Stimulated activated CD8-positive, alpha-beta memory T cell treated with anti-CD3 and anti-CD28 coated beads, Interleukin-12 subunit alpha, Interleukin-12 subunit beta, amount 100 ng/mL, for 4 hours (primary cell): ENCODE data around the gene CNMD.
"Not testable (repeated sequence)": the region's sequence is repeated elsewhere in the genome, so short reads cannot be mapped to it uniquely, and the experiment has no call there.

Source experiments
- DNase-seq: peaks from one replicate; pipeline ENCODE4 v3.0.0-alpha.2; 2020; ENCODE audit warnings: low read depth

The CNMD gene

DNA sequence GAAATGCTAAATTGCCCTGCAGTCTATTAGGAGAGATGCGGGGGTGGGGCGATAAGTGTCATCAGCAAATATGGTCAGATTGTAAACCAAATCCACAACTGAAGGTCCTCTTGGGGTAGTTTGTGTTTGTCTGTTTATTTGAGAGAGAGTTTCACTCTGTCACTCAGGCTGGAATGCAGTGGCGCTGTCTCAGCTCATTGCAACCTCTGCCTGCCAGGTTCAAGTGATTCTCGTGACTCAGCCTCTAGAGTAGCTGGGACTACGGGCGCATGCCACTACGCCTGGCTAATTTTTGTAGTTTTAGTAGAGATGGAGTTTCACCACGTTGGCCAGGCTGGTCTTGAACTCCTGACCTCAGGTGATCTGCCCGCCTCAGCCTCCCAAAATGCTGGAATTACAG lies 53.8 kb downstream of the CNMD start:
- DNase-seq = not testable (repeated sequence)

GRCh38 chr13:52677823-52678222 lies 61.8 kb downstream of the CNMD start:
- DNase-seq = no peak

GRCh38 chr13:52673465-52673864 lies 66.2 kb downstream of the CNMD start:
- DNase-seq = no peak

GRCh38 chr13:52670726-52671125 lies 68.9 kb downstream of the CNMD start:
- DNase-seq = no peak

DNA sequence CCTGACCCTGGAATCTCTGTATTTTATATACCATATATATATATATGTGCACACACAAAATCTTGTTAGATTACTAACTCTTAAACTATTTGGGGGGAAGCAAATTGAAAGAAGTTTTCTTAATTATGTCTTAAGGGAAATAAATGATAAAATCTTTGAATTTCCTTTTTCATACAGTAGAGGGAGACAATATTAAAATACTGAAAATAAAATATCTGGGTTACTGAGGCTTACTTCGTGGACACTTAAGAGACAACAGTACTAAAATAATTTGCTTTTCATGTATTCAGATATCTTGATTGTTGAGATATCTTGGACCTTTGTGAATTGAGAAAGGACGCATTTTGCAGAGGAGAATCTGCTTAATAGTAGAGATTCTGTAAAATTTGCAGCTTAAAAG lies 69.9 kb downstream of the CNMD start:
- DNase-seq = no peak

- no peak for DNase-seq
These were observed 74.3 kb downstream of the CNMD start for GRCh38 chr13:52665325-52665724.

DNA sequence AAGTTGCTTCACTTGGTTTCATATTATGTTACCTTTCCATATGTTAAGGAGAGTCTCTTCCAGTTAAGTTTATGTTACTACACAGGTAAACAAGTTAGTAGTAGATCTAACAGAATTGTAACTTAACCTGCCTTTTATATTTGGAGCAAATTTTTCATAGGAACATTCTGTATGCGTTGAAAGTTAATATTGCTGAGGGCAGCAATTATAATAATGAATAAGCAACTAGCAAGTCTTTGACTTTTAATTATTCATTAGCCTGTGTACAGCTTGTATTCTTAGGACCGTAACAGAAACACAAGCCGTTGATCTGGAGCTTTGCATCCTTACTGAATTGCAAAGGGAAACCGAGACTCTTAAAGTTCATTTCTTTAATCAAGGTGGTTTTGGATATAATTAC lies 75.3 kb downstream of the CNMD start:
- no peak for DNase-seq

DNA sequence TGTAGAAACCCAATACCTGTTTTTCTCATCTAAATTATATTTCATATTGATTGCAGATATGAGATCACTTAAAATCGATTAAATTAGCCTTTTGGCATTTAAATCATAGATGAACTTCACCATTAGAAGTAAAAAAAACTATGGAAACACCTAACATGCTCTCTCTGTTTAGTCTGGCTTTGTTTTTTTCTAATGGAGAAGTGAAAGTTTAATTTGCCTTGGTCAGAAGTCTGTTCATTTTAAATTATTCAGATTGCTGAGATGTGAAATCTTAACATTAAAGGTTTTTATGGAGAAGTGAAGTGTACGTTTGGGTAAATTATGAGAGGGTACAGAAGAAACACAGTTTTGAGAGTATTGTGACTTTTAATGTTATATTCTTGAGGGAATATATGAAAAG lies 80.3 kb downstream of the CNMD start:
- DNase-seq = no peak
